ENCODE data around the gene IL4I1. TPM values are rescaled to one million over a fixed set of nuclear protein-coding genes. Genes with fewer than 3 reads are reported as not detected.

The IL4I1 gene
- total and polyA plus RNA-seq, 2 of the 8 experiments (the other 6 are each of a cell fraction or from before 2014, with no cell fraction given) = 0.41 to 0.76 TPM

GRCh38 chr19:49937750-49938381, 41.2 kb upstream of the IL4I1 start (continued):
- TF ChIP-seq BRCA1 (IDR thresholded peaks at IDR 0.05; ENCODE audit: low read depth, low read length) (no peak), GTF2F1 (IDR thresholded peaks at IDR 0.05; ENCODE audit: borderline replicate concordance, low read depth, low read length) (no peak), CTCF (IDR thresholded peaks at IDR 0.05; ENCODE audit: control extremely low read depth in 1 of 3, insufficient read depth in 1 of 3, low read depth in 1 of 3, low read length in 3 of 3) (peak; percentile 88 to 97 (median 93)), RAD21 (IDR thresholded peaks at IDR 0.05 in 1 of 2, conservative IDR thresholded peaks at IDR 0.05 in 1 of 2; ENCODE audit: low read depth in 2 of 2, low read length in 2 of 2) (peak; percentile 99), TAF1 (IDR thresholded peaks at IDR 0.05; ENCODE audit: low read depth, low read length) (no peak)

Measured in H1 (cell line).